HG03045 (cell line): ENCODE measurements around the gene TMCC3.

Experiments used
- ATAC-seq: cut with Tn5 transposase; IDR thresholded peaks from one replicate; pipeline ENCODE4 v1.9.1; 2021; ENCODE audit warnings: mild to moderate bottlenecking, moderate library complexity; ENCODE audit not compliant: unreplicated experiment

The TMCC3 gene

GRCh38 chr12:94674051-94674451 lies 23.7 kb upstream of the TMCC3 start:
- ATAC-seq: no peak

GRCh38 chr12:94673496-94673895 lies 23.1 kb upstream of the TMCC3 start:
- ATAC-seq: no peak

- no peak for ATAC-seq
Measured at GRCh38 chr12:94671917-94672316, 21.6 kb upstream of the TMCC3 start.

GRCh38 chr12:94670898-94671297 lies 20.5 kb upstream of the TMCC3 start:
- no peak for ATAC-seq

- ATAC-seq: no peak
Measured at GRCh38 chr12:94670075-94670474, 19.7 kb upstream of the TMCC3 start.

GRCh38 chr12:94667031-94667540 lies 16.7 kb upstream of the TMCC3 start:
- ATAC-seq: no peak

- no peak for ATAC-seq
Measured at GRCh38 chr12:94666158-94666557, 15.8 kb upstream of the TMCC3 start.

GRCh38 chr12:94663702-94664101 lies 13.3 kb upstream of the TMCC3 start:
- ATAC-seq: no peak

GRCh38 chr12:94663071-94663470 lies 12.7 kb upstream of the TMCC3 start:
- ATAC-seq: no peak

GRCh38 chr12:94660436-94660835 lies 10.1 kb upstream of the TMCC3 start:
- ATAC-seq: no peak

- no peak for ATAC-seq
Measured at GRCh38 chr12:94659346-94659930, 9.1 kb upstream of the TMCC3 start.

GRCh38 chr12:94658931-94659330 lies 8.6 kb upstream of the TMCC3 start:
- no peak for ATAC-seq

- no peak for ATAC-seq
Measured at GRCh38 chr12:94656556-94656955, 6.2 kb upstream of the TMCC3 start.

- ATAC-seq: peak; percentile 59
Measured at GRCh38 chr12:94649349-94650142, 811 bp downstream of the TMCC3 start.

- no peak for ATAC-seq
Measured at GRCh38 chr12:94648578-94648977, 1.8 kb downstream of the TMCC3 start.

GRCh38 chr12:94644141-94644979 lies 6.0 kb downstream of the TMCC3 start:
- no peak for ATAC-seq

GRCh38 chr12:94643606-94644005 lies 6.8 kb downstream of the TMCC3 start:
- ATAC-seq: no peak

- no peak for ATAC-seq
Measured at GRCh38 chr12:94641283-94641682, 9.1 kb downstream of the TMCC3 start.

- ATAC-seq: peak; percentile 79
Measured at GRCh38 chr12:94640134-94640928, 10.0 kb downstream of the TMCC3 start.

GRCh38 chr12:94638521-94638920 lies 11.8 kb downstream of the TMCC3 start:
- ATAC-seq: no peak
